Adrenal gland (tissue), 5 donors: Measurements from ENCODE around the gene CHST3.

Source experiments
- POLR2A ChIP-seq, 2 donors: fragments of 450-650 bp; IDR thresholded peaks; one replicate each; pipeline ENCODE4 v1.6.1; 2017; ENCODE audit warnings: antibody characterized with exemption in 2 of 2, mild to moderate bottlenecking in 2 of 2, moderate library complexity in 1 of 2
- TF ChIP-seq, protein P1 (sequence below), 6 experiments: fragments of 450-650 bp in 4 of 6; fragments of 200-600 bp in 2 of 6; sonication (generic) in 1 of 6; IDR thresholded peaks; 1 replicate in 5 of 6; 2 replicates in 1 of 6; pipeline versions ENCODE4 v1.5.1 to v1.8.0; 2016 to 2021; ENCODE audit warnings: antibody characterized with exemption in 6 of 6, mild to moderate bottlenecking in 2 of 6, moderate library complexity in 1 of 6
- donor health status: DM: no; HTN: no; CAD: no.

DNA sequence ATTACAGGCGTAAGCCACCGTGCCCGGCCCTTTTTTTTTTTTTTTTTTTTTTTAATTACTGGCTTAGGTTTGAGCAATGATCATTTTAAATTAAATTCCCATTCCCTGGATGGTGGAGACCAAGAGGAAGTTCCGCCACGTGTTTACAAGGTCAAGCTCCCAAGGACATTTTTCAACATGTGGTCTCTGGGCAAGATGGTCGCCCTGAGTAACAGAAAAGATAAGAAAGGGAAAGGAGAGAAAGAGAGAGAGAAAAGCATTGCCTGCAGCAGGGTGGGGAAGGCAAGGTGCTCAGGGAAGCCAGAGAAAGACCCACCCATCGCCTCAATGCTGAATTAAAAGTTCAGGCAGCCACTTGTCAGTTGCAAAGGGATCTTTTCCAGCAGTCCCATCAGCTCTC is 45.2 kb upstream of the CHST3 start:
- no peak for TF ChIP-seq POLR2A (IDR thresholded peaks at IDR 0.05)
- TF ChIP-seq, protein P1, sequence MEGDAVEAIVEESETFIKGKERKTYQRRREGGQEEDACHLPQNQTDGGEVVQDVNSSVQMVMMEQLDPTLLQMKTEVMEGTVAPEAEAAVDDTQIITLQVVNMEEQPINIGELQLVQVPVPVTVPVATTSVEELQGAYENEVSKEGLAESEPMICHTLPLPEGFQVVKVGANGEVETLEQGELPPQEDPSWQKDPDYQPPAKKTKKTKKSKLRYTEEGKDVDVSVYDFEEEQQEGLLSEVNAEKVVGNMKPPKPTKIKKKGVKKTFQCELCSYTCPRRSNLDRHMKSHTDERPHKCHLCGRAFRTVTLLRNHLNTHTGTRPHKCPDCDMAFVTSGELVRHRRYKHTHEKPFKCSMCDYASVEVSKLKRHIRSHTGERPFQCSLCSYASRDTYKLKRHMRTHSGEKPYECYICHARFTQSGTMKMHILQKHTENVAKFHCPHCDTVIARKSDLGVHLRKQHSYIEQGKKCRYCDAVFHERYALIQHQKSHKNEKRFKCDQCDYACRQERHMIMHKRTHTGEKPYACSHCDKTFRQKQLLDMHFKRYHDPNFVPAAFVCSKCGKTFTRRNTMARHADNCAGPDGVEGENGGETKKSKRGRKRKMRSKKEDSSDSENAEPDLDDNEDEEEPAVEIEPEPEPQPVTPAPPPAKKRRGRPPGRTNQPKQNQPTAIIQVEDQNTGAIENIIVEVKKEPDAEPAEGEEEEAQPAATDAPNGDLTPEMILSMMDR (IDR thresholded peaks at IDR 0.05) = no peak
